Mononuclear cell (primary cell): ENCODE data around the gene SAMMSON. TPM values are rescaled to one million over a fixed set of nuclear protein-coding genes. Genes with fewer than 3 reads are reported as not detected.

Experiments
- H3K27me3 ChIP-seq: 2 replicates; pipeline ENCODE4 v1.6.0; 2011; ENCODE audit warnings: low read length, control low read depth; ENCODE audit not compliant: insufficient read depth
- H3K4me1 ChIP-seq: 2 replicates; pipeline ENCODE4 v1.5.1; 2011; ENCODE audit warnings: mild to moderate bottlenecking, low read length, control low read depth; ENCODE audit not compliant: insufficient read depth
- H3K4me3 ChIP-seq: 2 replicates; pipeline ENCODE4 v1.5.1; 2011; ENCODE audit warnings: mild to moderate bottlenecking, low read length, moderate library complexity
- H3K9me3 ChIP-seq: 2 replicates; pipeline ENCODE4 v1.5.1; 2011; ENCODE audit warnings: low read depth, mild to moderate bottlenecking, control low read depth, low read length
- total RNA-seq: library from RNA; depleted of rRNA; stranded (reverse); fragments of >200 nt; gene quantifications from one replicate; pipeline ENCODE4 v1.2.3, GENCODE V29; 2012

SAMMSON gene
- total RNA-seq, 1 donor: not detected

DNA sequence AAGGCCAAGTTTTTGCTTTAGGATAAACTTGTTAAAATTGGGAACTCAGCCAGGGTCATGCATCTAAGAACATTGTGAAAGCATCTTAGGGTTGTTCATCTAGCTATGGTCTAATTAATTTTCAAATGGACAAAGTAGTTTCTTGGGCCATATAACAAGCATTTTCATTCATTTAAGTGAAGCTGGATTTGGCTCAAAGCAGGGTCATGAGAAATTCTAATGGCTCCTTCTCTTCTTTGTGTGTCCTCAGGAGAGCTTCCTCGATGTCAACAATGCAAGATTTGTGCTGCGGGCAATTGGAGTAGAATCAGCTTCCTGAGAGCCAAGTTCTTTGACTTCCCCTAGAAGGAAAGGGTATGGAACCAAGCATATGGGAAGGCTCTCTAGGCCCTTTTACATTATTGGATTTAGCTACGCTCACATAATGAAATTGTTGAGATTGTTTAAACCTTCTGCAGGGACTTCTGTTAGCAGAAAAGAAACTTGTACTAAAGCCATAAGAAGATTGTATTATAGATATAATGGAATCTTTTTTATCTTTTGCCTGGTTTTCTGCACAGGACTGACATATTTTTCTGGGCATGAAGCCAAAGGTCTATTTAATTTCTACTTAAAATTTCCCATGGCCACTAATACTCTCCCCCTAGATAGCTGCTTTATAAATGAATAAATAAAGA lies 1.8 kb upstream of the SAMMSON start:
- no peaks in the 10 kb centered on the region for H3K27me3 ChIP-seq
- H3K9me3 ChIP-seq: no peaks in the 10 kb centered on the region
- H3K4me1 ChIP-seq: peaks cover 8% of the 10 kb centered on the region
- no peak overlapping the region for H3K4me3 ChIP-seq

DNA sequence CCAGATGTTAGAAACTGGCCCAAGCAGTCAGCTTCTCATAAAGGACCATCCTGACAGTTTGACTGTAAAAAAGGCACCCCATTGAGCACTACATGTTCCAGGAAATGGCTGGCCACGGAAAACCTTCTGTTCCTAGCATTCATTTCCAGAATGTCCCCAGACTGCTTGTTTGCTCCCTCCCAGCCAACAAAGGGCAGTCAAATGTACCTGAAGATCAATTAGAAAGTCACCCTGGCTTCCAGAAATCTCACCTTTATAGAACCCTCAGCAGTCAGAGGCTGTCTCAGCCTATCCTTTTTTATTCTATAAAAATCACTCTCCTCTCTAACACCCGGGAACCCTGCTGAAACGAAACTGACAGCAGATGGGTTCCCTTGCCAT lies 784 bp upstream of the SAMMSON start:
- Histone ChIP-seq H3K9me3 (no peaks in the 10 kb centered on the region), H3K27me3 (no peaks in the 10 kb centered on the region), H3K4me1 (peaks cover 8% of the 10 kb centered on the region), H3K4me3 (no peak overlapping the region)

DNA sequence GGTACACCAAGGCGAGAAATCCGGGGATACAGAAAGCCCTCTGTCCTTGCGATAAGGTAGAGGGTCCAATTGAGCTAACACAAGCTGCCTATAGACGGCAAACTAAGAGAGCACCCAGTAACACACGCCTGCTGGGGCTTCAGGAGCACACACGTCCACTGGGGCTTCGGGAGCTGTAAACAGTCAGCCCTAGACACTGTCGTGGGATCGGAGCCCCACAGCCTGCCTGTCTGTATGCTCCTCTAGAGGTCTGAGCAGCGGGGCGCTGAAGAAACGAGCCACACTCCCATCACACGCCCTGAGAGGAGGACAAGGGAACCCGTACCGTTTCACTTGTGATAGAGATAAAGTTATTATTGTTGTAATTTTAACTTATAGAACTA lies 486 bp downstream of the SAMMSON start:
- no peaks in the 10 kb centered on the region for H3K9me3 ChIP-seq
- H3K27me3 ChIP-seq: no peaks in the 10 kb centered on the region
- peaks cover 2% of the 10 kb centered on the region for H3K4me1 ChIP-seq
- H3K4me3 ChIP-seq: no peak overlapping the region

DNA sequence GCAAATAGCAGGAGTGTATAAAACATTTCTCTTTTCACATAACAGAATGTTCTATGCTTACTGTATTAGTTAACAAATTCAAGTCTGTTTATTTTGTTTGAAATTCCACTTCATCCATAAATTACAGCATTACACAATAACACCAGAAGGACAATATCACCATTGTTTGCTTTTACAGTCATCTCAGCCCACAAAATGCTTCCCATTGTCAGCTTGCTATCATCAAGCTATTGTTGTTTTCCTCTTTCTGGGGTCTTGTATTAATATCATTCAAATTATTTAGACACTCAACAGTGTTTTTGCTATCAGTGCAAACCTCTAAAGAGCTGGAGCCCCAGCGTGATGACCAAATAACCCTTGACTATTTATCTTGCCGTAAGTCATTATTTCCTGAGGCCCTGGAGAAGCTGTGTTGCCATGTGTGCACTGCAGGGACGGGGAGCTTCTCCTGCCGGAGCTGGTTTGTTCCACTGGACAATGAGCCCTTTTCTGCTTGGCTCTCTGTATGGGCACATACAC lies 1.1 kb downstream of the SAMMSON start:
- Histone ChIP-seq H3K27me3 (no peaks in the 10 kb centered on the region), H3K4me3 (no peak overlapping the region), H3K4me1 (peaks cover 5% of the 10 kb centered on the region), H3K9me3 (no peaks in the 10 kb centered on the region)

DNA sequence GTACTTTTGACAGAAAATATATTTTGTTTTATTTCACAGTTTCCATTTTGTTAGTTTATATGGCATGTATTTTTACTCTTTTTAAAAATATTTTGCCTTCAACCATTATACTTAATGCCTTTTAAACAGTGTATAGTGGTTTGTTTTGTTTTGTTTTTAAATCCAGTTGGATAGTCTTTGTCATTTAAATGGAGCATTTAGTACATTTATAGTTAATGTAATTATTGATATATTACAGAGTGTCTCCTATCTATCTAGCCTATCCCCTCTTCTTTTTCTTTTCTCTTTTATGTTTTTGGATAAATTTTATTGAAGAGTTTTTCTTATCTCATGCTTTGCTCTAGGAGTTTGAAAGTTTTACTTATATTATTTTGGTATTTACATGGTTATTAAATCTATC lies 3.6 kb downstream of the SAMMSON start:
- no peak overlapping the region for H3K4me3 ChIP-seq
- peaks cover 6% of the 10 kb centered on the region for H3K4me1 ChIP-seq
- no peaks in the 10 kb centered on the region for H3K9me3 ChIP-seq
- no peaks in the 10 kb centered on the region for H3K27me3 ChIP-seq

DNA sequence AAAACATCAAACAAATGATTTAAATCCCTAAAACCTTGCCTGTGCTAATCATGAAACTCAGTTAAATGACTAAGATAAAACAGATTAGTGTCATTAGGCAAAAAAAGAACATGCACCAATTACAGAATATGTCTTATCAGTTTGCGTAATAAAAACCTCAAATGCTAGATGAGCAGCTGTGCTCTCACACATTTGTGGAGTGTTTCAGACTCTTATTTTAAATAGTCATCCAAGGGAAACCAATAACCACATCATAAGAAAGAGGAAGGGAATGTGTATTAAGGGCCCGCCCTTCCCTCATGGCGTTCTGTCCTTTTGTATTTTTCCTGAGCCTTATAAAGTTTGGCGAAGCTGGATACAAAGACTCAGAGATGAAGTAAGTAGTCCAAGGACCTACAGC lies 6.6 kb downstream of the SAMMSON start:
- Histone ChIP-seq H3K4me1 (peaks cover 6% of the 10 kb centered on the region), H3K9me3 (no peaks in the 10 kb centered on the region), H3K27me3 (no peaks in the 10 kb centered on the region), H3K4me3 (no peak overlapping the region)

DNA sequence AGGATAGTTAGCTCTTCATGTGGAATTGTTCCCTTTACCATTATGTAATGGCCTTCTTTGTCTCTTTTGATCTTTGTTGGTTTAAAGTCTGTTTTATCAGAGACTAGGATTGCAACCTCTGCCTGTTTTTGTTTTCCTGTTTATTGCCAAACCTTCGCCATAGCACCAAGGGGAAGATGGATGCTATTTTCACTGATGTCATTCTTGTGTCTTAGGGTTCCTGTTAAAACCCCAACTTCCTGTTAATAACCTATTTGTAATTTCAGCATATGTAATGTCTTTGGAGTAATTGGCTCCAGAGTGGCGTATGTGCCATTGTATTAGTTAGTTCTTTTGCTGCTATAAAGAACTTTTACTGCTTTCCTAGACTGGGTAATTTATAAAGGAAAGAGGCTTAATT lies 10.8 kb downstream of the SAMMSON start:
- Histone ChIP-seq H3K27me3 (no peaks in the 10 kb centered on the region), H3K4me1 (peaks cover 4% of the 10 kb centered on the region), H3K9me3 (no peaks in the 10 kb centered on the region), H3K4me3 (no peak overlapping the region)

DNA sequence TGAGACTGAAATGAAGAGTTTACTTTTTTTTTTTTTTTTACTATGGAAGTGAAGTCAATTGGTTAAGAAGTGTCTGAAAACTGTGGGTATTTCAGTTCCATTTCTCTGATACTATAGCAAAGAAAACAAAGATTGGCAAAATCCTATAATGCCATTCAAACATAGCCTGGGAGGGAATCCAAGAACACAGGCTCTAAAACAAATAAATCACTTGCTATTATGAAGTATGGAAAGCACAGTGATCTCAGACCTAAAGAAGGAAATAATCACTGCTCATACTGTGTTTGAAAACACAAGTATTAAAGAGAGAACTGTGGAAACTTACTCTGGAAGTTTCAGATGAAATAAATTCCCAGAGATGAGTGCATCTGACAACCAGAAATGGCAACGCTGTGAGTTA lies 12.0 kb downstream of the SAMMSON start:
- H3K4me3 ChIP-seq: no peak overlapping the region
- no peaks in the 10 kb centered on the region for H3K4me1 ChIP-seq
- H3K27me3 ChIP-seq: no peaks in the 10 kb centered on the region
- H3K9me3 ChIP-seq: no peaks in the 10 kb centered on the region

DNA sequence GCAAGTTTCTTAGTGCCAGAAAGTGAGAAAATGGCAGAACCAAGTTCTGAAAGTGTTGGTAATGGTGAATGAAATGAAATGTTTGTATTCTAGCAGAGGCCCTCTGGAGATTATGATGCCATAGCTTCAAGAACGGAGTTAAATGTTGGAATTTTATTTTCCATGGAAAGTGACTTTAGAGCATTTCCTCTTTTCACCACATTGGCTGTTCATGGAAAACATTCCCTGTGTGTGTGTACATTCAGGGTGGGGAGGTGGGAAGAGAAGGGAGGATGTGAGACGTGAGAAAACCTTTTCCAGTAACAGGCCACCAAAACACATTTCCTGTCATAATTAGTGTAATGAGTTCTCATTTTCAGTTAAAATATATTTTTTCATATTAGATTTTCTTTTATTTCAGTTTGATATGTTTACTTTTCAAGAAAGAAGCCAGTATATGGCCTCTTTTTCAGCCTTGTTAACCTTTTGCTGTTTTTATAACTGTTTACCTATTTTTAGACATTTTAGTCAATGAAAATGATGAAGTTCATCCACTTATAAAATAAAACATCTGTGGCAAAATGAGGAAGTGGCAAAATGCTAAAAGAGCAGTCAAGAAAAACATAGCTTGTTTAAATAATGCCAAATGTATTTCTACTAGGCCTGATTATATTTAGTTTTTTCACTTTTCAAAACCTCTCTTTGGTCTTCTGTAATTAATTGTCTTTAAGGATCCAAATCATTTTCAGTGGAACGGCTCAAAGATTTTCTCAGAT lies 21.6 kb downstream of the SAMMSON start:
- no peaks in the 10 kb centered on the region for H3K4me1 ChIP-seq
- H3K4me3 ChIP-seq: no peak overlapping the region
- H3K9me3 ChIP-seq: no peaks in the 10 kb centered on the region
- H3K27me3 ChIP-seq: no peaks in the 10 kb centered on the region

DNA sequence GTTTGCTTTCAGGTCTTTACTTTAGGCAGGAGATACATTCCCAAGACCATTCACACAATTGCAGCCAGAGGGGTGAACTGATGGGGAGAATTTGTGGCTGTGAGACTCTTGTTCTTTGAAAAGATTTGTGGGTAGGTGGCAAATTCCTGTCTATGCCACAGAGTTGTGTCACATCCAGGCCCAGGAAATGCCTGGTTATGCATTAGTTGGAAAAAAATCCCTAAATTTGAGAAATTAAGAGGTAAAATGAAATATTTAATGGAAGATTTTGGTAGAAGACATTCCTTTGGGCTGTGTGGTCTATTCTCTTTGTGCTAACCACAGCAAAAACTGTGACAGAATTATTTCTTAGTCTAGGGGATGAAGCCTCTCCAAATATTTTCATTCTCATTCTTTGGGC lies 28.8 kb downstream of the SAMMSON start:
- Histone ChIP-seq H3K4me1 (no peaks in the 10 kb centered on the region), H3K9me3 (no peaks in the 10 kb centered on the region), H3K27me3 (no peaks in the 10 kb centered on the region), H3K4me3 (no peak overlapping the region)

DNA sequence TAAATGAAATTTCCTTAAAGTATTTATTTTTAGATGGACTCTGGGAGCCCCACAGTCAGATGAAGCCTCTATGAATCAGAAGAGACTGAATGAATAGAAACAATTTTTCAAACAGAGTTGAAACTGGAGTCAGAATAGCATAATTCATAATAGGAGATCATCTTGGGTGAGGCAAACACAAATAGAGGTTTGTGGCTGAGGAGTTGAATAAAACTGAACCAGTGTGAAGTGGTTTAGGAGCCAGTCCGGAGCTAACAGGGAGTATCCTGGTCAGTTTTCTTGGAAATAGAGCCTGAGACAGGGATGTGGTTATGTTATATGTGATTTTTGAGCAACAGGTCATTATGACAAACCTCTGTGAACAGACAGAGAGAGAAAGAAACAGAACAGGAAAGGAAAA lies 39.2 kb downstream of the SAMMSON start:
- H3K4me3 ChIP-seq: no peak overlapping the region
- no peaks in the 10 kb centered on the region for H3K9me3 ChIP-seq
- no peaks in the 10 kb centered on the region for H3K27me3 ChIP-seq
- no peaks in the 10 kb centered on the region for H3K4me1 ChIP-seq

DNA sequence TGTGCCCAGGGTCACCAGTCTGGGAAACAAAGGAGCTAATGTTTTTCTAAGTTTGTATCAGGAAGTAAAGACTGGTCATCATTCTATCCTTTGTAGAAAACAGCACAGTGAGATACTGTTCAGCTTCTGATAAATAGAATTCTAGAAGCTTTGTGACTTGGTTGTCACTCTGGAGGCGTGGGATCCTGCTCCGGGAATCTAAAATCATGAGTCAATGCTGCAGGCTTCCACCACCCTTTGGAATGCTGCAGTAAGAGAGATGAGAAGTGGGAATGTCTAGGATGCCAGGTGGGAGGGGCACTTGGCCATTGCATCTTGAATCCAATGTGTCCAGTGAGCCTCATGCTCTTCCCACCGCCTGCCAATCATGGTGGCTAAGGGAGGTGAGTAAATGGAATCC lies 40.9 kb downstream of the SAMMSON start:
- Histone ChIP-seq H3K27me3 (no peaks in the 10 kb centered on the region), H3K4me3 (no peak overlapping the region), H3K4me1 (no peaks in the 10 kb centered on the region), H3K9me3 (no peaks in the 10 kb centered on the region)

DNA sequence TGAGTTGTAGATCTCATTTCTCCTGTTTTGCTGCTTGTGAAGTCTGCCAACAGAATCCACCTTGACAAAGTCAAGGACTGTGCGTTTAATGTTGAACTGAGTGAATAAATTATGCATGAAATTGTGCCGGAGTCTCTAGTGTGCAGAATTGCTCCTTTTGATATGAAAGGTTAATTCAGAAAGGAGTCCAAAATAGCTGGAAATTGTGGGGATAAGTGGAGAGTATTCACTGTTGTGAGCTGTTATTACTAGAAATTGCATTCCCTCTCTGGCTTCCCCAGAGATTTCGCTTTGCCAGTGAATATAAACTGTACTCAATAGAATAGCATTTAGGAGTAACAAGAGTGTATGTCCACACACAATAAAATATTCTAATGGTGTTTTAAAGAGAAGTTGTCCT lies 43.1 kb downstream of the SAMMSON start:
- H3K9me3 ChIP-seq: no peaks in the 10 kb centered on the region
- H3K27me3 ChIP-seq: no peaks in the 10 kb centered on the region
- H3K4me3 ChIP-seq: no peak overlapping the region
- H3K4me1 ChIP-seq: no peaks in the 10 kb centered on the region

DNA sequence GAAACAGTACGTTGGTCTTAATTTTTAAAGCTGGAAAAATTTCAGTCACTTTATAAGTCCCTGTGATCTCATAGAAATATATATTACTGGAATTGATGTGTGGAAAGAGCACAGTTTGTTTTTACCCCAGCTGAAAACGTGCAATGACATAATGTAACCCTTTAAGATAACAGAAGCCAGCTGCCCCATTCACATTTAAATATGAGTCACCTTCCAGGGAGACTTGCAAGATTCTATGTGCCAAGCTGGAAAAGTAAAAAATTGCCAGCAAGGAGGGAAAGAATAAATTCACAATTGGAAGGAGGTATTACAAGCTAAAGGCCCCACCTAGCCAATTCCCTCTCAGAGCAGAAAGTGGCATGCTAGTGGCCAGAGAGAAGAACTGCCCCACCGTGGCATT lies 50.2 kb downstream of the SAMMSON start:
- no peaks in the 10 kb centered on the region for H3K9me3 ChIP-seq
- H3K27me3 ChIP-seq: peaks cover 5% of the 10 kb centered on the region
- H3K4me1 ChIP-seq: peaks cover 5% of the 10 kb centered on the region
- H3K4me3 ChIP-seq: no peak overlapping the region

DNA sequence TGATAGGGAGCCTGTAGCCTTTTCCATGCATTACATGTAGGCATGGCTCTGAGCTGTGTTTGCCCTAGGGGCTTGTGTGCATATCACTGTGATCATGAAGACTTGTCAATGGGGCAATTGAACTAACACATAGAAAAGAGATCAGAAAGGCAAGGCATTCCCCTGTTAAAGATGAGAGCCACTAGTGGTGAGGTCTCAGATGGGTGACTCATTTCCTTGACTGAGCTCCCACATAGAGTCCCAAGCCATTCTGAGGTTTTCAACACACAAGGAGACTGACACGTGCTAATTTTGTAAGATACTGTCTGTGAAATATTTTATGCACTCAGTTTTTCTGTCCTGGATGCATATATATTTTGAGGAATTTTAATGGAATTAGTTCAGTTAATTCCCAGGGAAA lies 53.8 kb downstream of the SAMMSON start:
- Histone ChIP-seq H3K4me3 (no peak overlapping the region), H3K27me3 (peaks cover 5% of the 10 kb centered on the region), H3K4me1 (peaks cover 5% of the 10 kb centered on the region), H3K9me3 (no peaks in the 10 kb centered on the region)

DNA sequence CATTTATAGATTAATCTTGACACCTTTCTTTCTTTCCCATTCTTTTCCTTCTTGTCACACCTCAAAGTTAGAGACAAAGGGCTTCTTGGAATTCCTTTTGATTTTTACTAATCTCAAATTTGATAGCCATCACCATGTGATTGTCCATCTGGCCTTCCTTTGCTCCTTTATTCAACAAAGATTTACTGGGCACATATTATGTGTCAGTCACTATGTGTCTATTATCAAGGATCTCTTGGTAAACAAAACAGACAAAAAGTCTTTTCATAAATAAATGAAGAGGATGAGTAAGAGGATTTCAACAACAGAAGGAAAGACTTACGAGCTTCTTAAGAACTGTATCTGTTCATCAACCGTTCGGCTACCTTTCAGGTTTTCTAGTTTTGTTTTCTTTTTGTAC lies 56.5 kb downstream of the SAMMSON start:
- peaks cover 5% of the 10 kb centered on the region for H3K27me3 ChIP-seq
- no peaks in the 10 kb centered on the region for H3K9me3 ChIP-seq
- H3K4me1 ChIP-seq: peaks cover 5% of the 10 kb centered on the region
- no peak overlapping the region for H3K4me3 ChIP-seq
